HepG2 (cell line): ENCODE results near the gene SSX2IP. TPM values are rescaled to one million over a fixed set of nuclear protein-coding genes. Genes with fewer than 3 reads are reported as not detected.

Source experiments
- ATAC-seq: fragments of 200-7000 bp; cut with Tn5 transposase; 3 replicates; pipeline ENCODE4 v1.9.1; 2020; ENCODE audit warnings: mild to moderate bottlenecking, moderate library complexity
- BruUV-seq: library from RNA; stranded (reverse); fragments of 400-500 nt; replicated peaks from 2 replicates; lab custom pipeline; 2021; lab: Mats Ljungman, UMichigan
- CTCF ChIA-PET: fragments of 300-600 bp; formaldehyde crosslinking; extraction: SDS; loops from one replicate; lab custom pipeline; 2021; ENCODE audit warnings: low total read pairs, inconsistent platforms, low intra/inter-chr PET ratio; lab: Yijun Ruan, JAX
- POLR2A ChIA-PET: fragments of 350-600 bp; sonication (Branson Sonifier 250); formaldehyde crosslinking; loops from one replicate; lab custom pipeline; 2020; ENCODE audit warnings: antibody characterized with exemption, inconsistent platforms; lab: Yijun Ruan, JAX
- DNase-seq: peaks from one replicate; pipeline ENCODE4 v3.0.0-alpha.2; 2015; ENCODE audit warnings: low spot score
- FAIRE-seq: peaks from 3 replicates; lab custom pipeline; 2011; peaks lifted over from hg19 to GRCh38; lab: Jason Lieb, UNC
- H2AFZ ChIP-seq: one replicate; pipeline ENCODE4 v1.6.1; 2011; ENCODE audit warnings: low read length, inconsistent platforms
- H3K27ac ChIP-seq: fragments of 300-600 bp; 3 replicates; pipeline ENCODE4 v1.8.0; 2011; ENCODE audit warnings: mixed run types, mild to moderate bottlenecking, mixed read lengths, low read length, inconsistent platforms; ENCODE audit not compliant: insufficient read depth; ENCODE audit errors: extremely low read length
- H3K27me3 ChIP-seq, 2 experiments: fragments of 200-600 bp in 1 of 2; 2 replicates in 1 of 2; 3 replicates in 1 of 2; pipeline versions ENCODE4 v1.6.0 to v1.8.0; 2011; ENCODE audit warnings: low read length in 2 of 2, mild to moderate bottlenecking in 2 of 2, moderate library complexity in 2 of 2, inconsistent platforms in 1 of 2; ENCODE audit not compliant: insufficient read depth in 2 of 2, control insufficient read depth in 1 of 2
- H3K36me3 ChIP-seq, 2 experiments: fragments of 200-600 bp in 1 of 2; replicated peaks in 1 of 2; 2 replicates in 1 of 2; 3 replicates in 1 of 2; pipeline versions ENCODE4 v1.5.1 to v1.8.0; 2011; ENCODE audit warnings: low read length in 2 of 2, inconsistent platforms in 1 of 2; ENCODE audit not compliant: insufficient read depth in 2 of 2, control insufficient read depth in 1 of 2
- H3K4me1 ChIP-seq: 2 replicates; pipeline ENCODE4 v1.5.1; 2012; ENCODE audit warnings: low read length, inconsistent platforms; ENCODE audit not compliant: insufficient read depth
- H3K4me2 ChIP-seq: 2 replicates; pipeline ENCODE4 v1.6.0; 2011; ENCODE audit warnings: low read depth, low read length, inconsistent platforms
- H3K4me3 ChIP-seq, 3 experiments: fragments of 200-600 bp in 1 of 3; sonication (generic), shearing (Covaris generic) in 1 of 3; replicated peaks in 1 of 3; 2 replicates each; pipeline ENCODE4 v1.5.1; 2011 to 2016; ENCODE audit warnings: low read length in 3 of 3, inconsistent platforms in 2 of 3, low read depth in 2 of 3, mild to moderate bottlenecking in 2 of 3, control low read depth in 1 of 3, mixed read lengths in 1 of 3; ENCODE audit not compliant: insufficient read depth in 1 of 3
- H3K79me2 ChIP-seq: one replicate; pipeline ENCODE4 v1.6.1; 2011; ENCODE audit warnings: low read length, inconsistent platforms; ENCODE audit not compliant: insufficient read depth
- H3K9ac ChIP-seq: 2 replicates; pipeline ENCODE4 v1.6.0; 2011; ENCODE audit warnings: mild to moderate bottlenecking, low read depth, low read length, inconsistent platforms; ENCODE audit not compliant: insufficient read depth
- H3K9me3 ChIP-seq: 2 replicates; pipeline ENCODE4 v1.5.1; 2012; ENCODE audit warnings: mild to moderate bottlenecking, low read length
- H4K20me1 ChIP-seq: 2 replicates; pipeline ENCODE4 v1.6.0; 2011; ENCODE audit warnings: inconsistent platforms, mild to moderate bottlenecking, low read length, moderate library complexity; ENCODE audit not compliant: insufficient read depth
- CENPX ChIP-seq: sonication (generic); formaldehyde crosslinking; IDR thresholded peaks from 2 replicates; pipeline ENCODE4 v1.9.0; 2021; ENCODE audit warnings: mild to moderate bottlenecking, missing genetic modification reagents, moderate library complexity
- RXRB ChIP-seq: IDR thresholded peaks from 2 replicates; pipeline ENCODE4 v1.6.1; 2016; ENCODE audit warnings: borderline replicate concordance, missing genetic modification reagents, missing compliant biosample characterization
- ZSCAN22 ChIP-seq: sonication (generic); formaldehyde crosslinking; IDR thresholded peaks from 2 replicates; pipeline ENCODE4 v1.4.0; 2020; ENCODE audit warnings: mild to moderate bottlenecking, missing genetic modification reagents
- ZSCAN31 ChIP-seq: sonication (generic); formaldehyde crosslinking; IDR thresholded peaks from 2 replicates; pipeline ENCODE4 v1.5.0; 2020; ENCODE audit warnings: low read depth, mild to moderate bottlenecking, missing genetic modification reagents
- WGBS: methylation state at CpG from one replicate; pipeline ENCODE4 v1.1.6; 2017; ENCODE audit warnings: low lambda C conversion rate; 5-methylcytosine and 5-hydroxymethylcytosine counted together
- in situ Hi-C: cut with HindIII; loops from 2 replicates; pipeline ENCODE4 v1.10.0; 2017; ENCODE audit warnings: low pct_unique_long_range_greater_than_20kb; ENCODE audit not compliant: extremely low pct_ligation_motif_present
- intact Hi-C: fragments of 100-400 bp; cut with micrococcal nuclease; formaldehyde crosslinking; loops from one replicate; pipeline ENCODE4 v1.10.0; 2022; ENCODE audit not compliant: unreplicated experiment
- polyA plus RNA-seq, 8 experiments: library from polyadenylated mRNA; depleted of rRNA in 3 of 8; stranded (reverse) in 7 of 8; unstranded in 1 of 8; fragments of >200 nt; fragmentation: Illumina TruSeq in 4 of 8; extraction: Trizol in 4 of 8; gene quantifications; 2 replicates each; pipeline versions ENCODE4 v1.2.1 to v1.2.3, GENCODE V29; 2011 to 2016; ENCODE audit warnings: low read depth in 4 of 8, missing spikeins in 1 of 8, mixed read lengths in 1 of 8; ENCODE audit not compliant: insufficient read depth in 1 of 8
- total RNA-seq, 5 experiments: library from RNA; depleted of rRNA; stranded (reverse); fragments of >200 nt; fragmentation: Illumina TruSeq; extraction: Trizol; gene quantifications; 2 replicates each; pipeline ENCODE4 v1.2.3, GENCODE V29; 2016; ENCODE audit warnings: low read depth in 1 of 5
- TF ChIP-seq, protein P1 (sequence below): IDR thresholded peaks from 2 replicates; pipeline ENCODE4 v1.6.1; 2012; ENCODE audit warnings: low read depth, low read length, improper control_type of control experiment

The SSX2IP gene
- total and polyA plus RNA-seq, 2 of the 13 experiments (the other 11 are each of a cell fraction or from before 2014, with no cell fraction given) = 2.7 to 23.7 TPM

DNA sequence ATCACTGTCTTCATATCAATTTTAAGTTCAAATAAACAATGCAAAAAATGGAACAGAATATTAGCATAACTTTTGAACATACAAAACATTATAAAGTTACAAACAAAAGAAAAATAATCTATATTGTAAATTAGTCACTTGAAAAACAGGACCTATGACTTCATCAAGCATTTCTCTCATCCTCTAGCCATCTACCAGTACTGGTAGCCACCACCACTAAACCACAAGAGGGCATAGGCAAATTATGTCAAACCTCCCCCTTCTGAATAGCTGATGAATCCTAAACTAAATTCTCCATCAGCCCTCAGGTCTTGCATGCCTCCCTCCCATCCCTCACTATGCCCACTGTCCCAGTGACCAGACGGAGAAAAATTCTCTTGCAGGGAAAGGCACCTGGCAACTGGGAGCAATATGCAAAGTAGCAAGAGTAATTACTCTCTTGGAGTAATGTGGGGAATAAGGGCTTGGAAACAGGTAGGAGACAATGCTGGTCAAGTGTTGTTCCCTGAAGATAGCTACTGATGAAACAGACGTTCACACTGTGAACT, 37.1 kb downstream of the SSX2IP start:
- ChIA-PET CTCF (no interaction called here), POLR2A (no interaction called here)
- Histone ChIP-seq H3K4me2 (no peak overlapping the region), H3K4me3 (no peak overlapping the region), H4K20me1 (no peaks in the 10 kb centered on the region), H3K4me1 (no peaks in the 10 kb centered on the region), H3K79me2 (no peaks in the 10 kb centered on the region), H3K27me3 (no peaks in the 10 kb centered on the region), H3K27ac (no peak overlapping the region), H2AFZ (no peak overlapping the region), H3K9me3 (no peaks in the 10 kb centered on the region), H3K36me3 (peaks cover 1 to 36% of the 10 kb centered on the region in 2 experiments; a peak in 3 of 5 replicates), H3K9ac (no peak overlapping the region)
- ATAC-seq = no peak
- WGBS = 95% methylated on average over 2 of the region's 2 CpGs
- no TSS peak for BruUV-seq
- intact Hi-C loops (no loop called here), in situ Hi-C loops (no loop called here)
- DNase-seq = no peak
- FAIRE-seq = no peak
- TF ChIP-seq ZSCAN22 (CRISPR knock-in tag) (peak; percentile 71; the same call in 1 of the 2 replicates), CENPX (CRISPR knock-in tag) (no peak)

DNA sequence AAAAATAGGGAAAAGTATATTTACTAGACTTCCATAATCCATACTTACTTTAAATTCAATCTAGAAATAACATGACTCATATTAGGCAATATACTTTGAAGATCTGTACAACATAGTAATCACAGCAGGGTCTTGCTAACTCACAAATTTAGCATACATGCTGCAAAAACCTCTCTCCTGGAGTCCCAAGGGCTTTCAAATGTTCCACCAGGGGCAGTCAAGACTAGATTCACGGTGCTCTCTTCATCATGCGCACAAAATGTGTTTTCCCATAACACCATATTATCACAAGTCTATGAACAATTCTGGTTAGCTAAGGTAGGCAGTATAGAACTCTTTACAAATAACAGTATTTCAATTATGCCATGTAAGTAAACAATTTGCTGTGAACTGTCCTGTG, 45.8 kb downstream of the SSX2IP start:
- BruUV-seq = no TSS peak
- DNase-seq (no peak), FAIRE-seq (no peak), ATAC-seq (no peak)
- Histone ChIP-seq H3K36me3 (peaks cover 0 to 9% of the 10 kb centered on the region in 2 experiments; a peak in 1 of 5 replicates), H3K79me2 (no peaks in the 10 kb centered on the region), H3K9me3 (no peaks in the 10 kb centered on the region), H3K4me2 (no peak overlapping the region), H3K27me3 (no peaks in the 10 kb centered on the region), H3K9ac (no peak overlapping the region), H3K4me3 (no peak overlapping the region), H3K4me1 (no peaks in the 10 kb centered on the region), H2AFZ (no peak overlapping the region), H3K27ac (no peak overlapping the region), H4K20me1 (no peaks in the 10 kb centered on the region)
- ChIA-PET CTCF (no interaction called here), POLR2A (no interaction called here)
- TF ChIP-seq, protein P1, sequence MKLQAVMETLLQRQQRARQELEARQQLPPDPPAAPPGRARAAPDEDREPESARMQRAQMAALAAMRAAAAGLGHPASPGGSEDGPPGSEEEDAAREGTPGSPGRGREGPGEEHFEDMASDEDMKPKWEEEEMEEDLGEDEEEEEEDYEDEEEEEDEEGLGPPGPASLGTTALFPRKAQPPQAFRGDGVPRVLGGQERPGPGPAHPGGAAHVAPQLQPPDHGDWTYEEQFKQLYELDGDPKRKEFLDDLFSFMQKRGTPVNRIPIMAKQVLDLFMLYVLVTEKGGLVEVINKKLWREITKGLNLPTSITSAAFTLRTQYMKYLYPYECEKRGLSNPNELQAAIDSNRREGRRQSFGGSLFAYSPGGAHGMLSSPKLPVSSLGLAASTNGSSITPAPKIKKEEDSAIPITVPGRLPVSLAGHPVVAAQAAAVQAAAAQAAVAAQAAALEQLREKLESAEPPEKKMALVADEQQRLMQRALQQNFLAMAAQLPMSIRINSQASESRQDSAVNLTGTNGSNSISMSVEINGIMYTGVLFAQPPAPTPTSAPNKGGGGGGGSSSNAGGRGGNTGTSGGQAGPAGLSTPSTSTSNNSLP = no peak
- no peak for TF ChIP-seq ZSCAN31 (CRISPR knock-in tag)
- TF ChIP-seq RXRB (CRISPR knock-in tag) = no peak
- in situ Hi-C loops (no loop called here), intact Hi-C loops (no loop called here)
- 97% methylated on average over 2 of the region's 2 CpGs for WGBS
